DOHH2 (cell line): ENCODE measurements around the gene OXCT1.

ENCODE experiments used
- H3F3A ChIP-seq: fragments of 200-600 bp; sonication (generic), shearing (Covaris generic); 2 replicates; pipeline ENCODE4 v1.6.0; 2016; ENCODE audit warnings: antibody characterized with exemption, mild to moderate bottlenecking; ENCODE audit not compliant: control insufficient read depth, insufficient read depth
- H3K27ac ChIP-seq: fragments of 200-600 bp; sonication (generic); 2 replicates; pipeline ENCODE4 v1.5.1; 2014; ENCODE audit warnings: low read depth, mild to moderate bottlenecking, low read length, moderate library complexity
- H3K27me3 ChIP-seq: fragments of 200-600 bp; sonication (generic); 2 replicates; pipeline ENCODE4 v1.6.1; 2014; ENCODE audit warnings: mild to moderate bottlenecking, low read length, mixed read lengths; ENCODE audit not compliant: control insufficient read depth
- H3K36me3 ChIP-seq: fragments of 200-600 bp; sonication (generic); 2 replicates; pipeline ENCODE4 v1.6.1; 2014; ENCODE audit warnings: mild to moderate bottlenecking, low read length, moderate library complexity, mixed read lengths; ENCODE audit not compliant: control insufficient read depth
- H3K4me1 ChIP-seq: fragments of 200-600 bp; sonication (generic); 2 replicates; pipeline ENCODE4 v1.6.1; 2014; ENCODE audit warnings: mild to moderate bottlenecking, low read length, mixed read lengths; ENCODE audit not compliant: control insufficient read depth
- H3K4me2 ChIP-seq: fragments of 200-600 bp; sonication (generic); 2 replicates; pipeline ENCODE4 v1.6.0; 2014; ENCODE audit warnings: mild to moderate bottlenecking, low read length, moderate library complexity
- H3K4me3 ChIP-seq: fragments of 200-600 bp; sonication (generic); 2 replicates; pipeline ENCODE4 v1.5.1; 2014; ENCODE audit warnings: mild to moderate bottlenecking, low read length, mixed read lengths
- H3K79me2 ChIP-seq: fragments of 200-600 bp; sonication (generic); 2 replicates; pipeline ENCODE4 v1.6.1; 2014; ENCODE audit warnings: mild to moderate bottlenecking, low read length, mixed read lengths; ENCODE audit not compliant: control insufficient read depth
- H3K9me2 ChIP-seq: fragments of 200-600 bp; sonication (generic); replicated peaks from 2 replicates; pipeline ENCODE4 v1.6.1; 2014; ENCODE audit warnings: mild to moderate bottlenecking, low read length, mixed read lengths; ENCODE audit not compliant: control insufficient read depth
- H3K9me3 ChIP-seq: fragments of 200-600 bp; sonication (generic); 2 replicates; pipeline ENCODE4 v1.6.1; 2014; ENCODE audit warnings: antibody characterized with exemption, low read length, mixed read lengths; ENCODE audit not compliant: control insufficient read depth, insufficient read depth
- H4K20me1 ChIP-seq: fragments of 200-600 bp; sonication (generic); 2 replicates; pipeline ENCODE4 v1.6.0; 2014; ENCODE audit warnings: low read depth, mild to moderate bottlenecking, antibody characterized with exemption, low read length, moderate library complexity; ENCODE audit not compliant: control insufficient read depth, insufficient read depth
- CTCF ChIP-seq: fragments of 200-600 bp; sonication (generic); IDR thresholded peaks from one replicate; pipeline ENCODE4 v1.5.1; 2014; ENCODE audit warnings: antibody characterized with exemption, mild to moderate bottlenecking, low read depth, low read length; ENCODE audit not compliant: poor library complexity, severe bottlenecking
- EZH2phosphoT487 ChIP-seq: fragments of 200-600 bp; sonication (generic); IDR thresholded peaks from 2 replicates; pipeline ENCODE4 v1.6.1; 2017; ENCODE audit warnings: borderline replicate concordance, mild to moderate bottlenecking, antibody characterized with exemption, low read length, moderate library complexity, mixed read lengths

Gene OXCT1

GRCh38 chr5:41822036-41822435 lies 48.2 kb downstream of the OXCT1 start:
- H4K20me1 ChIP-seq, result no peaks in the 10 kb centered on the region
- H3F3A ChIP-seq, result no peaks in the 10 kb centered on the region
- no peaks in the 10 kb centered on the region for H3K79me2 ChIP-seq
- no peak overlapping the region for H3K4me2 ChIP-seq
- H3K27ac ChIP-seq, result no peak overlapping the region
- no peak overlapping the region for H3K4me3 ChIP-seq
- TF ChIP-seq CTCF (no peak), EZH2phosphoT487 (no peak)
- H3K4me1 ChIP-seq, result no peaks in the 10 kb centered on the region
- H3K9me2 ChIP-seq, result no peaks in the 10 kb centered on the region
- no peaks in the 10 kb centered on the region for H3K9me3 ChIP-seq
- peaks cover 7% of the 10 kb centered on the region for H3K36me3 ChIP-seq
- no peaks in the 10 kb centered on the region for H3K27me3 ChIP-seq

DNA sequence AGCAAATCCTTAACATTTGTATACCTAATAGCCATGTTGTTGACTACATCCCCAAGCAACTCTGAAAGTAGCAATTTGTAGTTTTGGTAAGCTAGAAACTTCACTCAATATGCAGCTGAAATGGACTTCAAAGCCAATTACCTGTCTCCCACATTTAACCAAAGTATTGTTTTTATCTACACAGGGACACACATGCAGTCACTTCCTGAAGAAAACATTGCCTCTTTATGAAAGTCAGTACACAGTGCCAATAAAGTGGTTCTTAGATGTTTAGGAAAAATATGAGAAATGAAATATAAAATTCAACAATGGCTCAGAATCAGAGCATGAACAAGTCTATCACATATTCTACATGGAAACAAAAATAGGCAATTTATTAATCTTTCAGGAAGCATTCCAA lies 49.2 kb downstream of the OXCT1 start:
- H3K36me3 ChIP-seq, result peaks cover 5% of the 10 kb centered on the region
- no peaks in the 10 kb centered on the region for H3K4me1 ChIP-seq
- no peaks in the 10 kb centered on the region for H4K20me1 ChIP-seq
- no peaks in the 10 kb centered on the region for H3F3A ChIP-seq
- H3K27ac ChIP-seq, result no peak overlapping the region
- no peaks in the 10 kb centered on the region for H3K27me3 ChIP-seq
- H3K9me3 ChIP-seq, result no peaks in the 10 kb centered on the region
- H3K79me2 ChIP-seq, result no peaks in the 10 kb centered on the region
- no peak overlapping the region for H3K4me2 ChIP-seq
- no peak for TF ChIP-seq CTCF
- TF ChIP-seq EZH2phosphoT487, result no peak
- H3K4me3 ChIP-seq, result no peak overlapping the region
- no peaks in the 10 kb centered on the region for H3K9me2 ChIP-seq

DNA sequence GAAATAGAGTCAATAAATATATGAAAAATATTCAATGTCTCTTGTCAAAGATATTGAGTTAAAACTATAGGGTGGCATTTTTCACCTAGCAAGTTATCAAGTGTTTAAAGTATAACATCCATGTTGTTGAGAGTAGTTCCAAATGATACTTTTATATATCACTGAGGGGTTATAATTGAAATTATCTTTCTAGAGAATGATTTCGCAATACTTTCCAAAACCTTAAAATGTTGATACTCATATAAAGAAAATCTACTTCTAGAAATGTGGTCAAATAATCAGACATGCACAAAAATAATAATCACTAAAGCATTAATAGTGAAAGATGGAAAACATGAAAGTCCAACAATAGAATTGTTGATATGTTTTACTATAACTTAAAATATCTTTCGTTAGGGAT lies 50.1 kb downstream of the OXCT1 start:
- H4K20me1 ChIP-seq, result no peaks in the 10 kb centered on the region
- H3K36me3 ChIP-seq, result peaks cover 5% of the 10 kb centered on the region
- H3K79me2 ChIP-seq, result no peaks in the 10 kb centered on the region
- no peak overlapping the region for H3K4me3 ChIP-seq
- H3K4me1 ChIP-seq, result no peaks in the 10 kb centered on the region
- TF ChIP-seq EZH2phosphoT487, result no peak
- no peak for TF ChIP-seq CTCF
- no peaks in the 10 kb centered on the region for H3K27me3 ChIP-seq
- no peaks in the 10 kb centered on the region for H3K9me2 ChIP-seq
- no peaks in the 10 kb centered on the region for H3K9me3 ChIP-seq
- no peaks in the 10 kb centered on the region for H3F3A ChIP-seq
- H3K4me2 ChIP-seq, result no peak overlapping the region
- H3K27ac ChIP-seq, result no peak overlapping the region
